SK-N-SH (cell line): ENCODE results near the gene ADCY7. TPM values are rescaled to one million over a fixed set of nuclear protein-coding genes. Genes with fewer than 3 reads are reported as not detected.

Source experiments
- CTCF ChIA-PET: fragments of 300-600, 350-600 bp; formaldehyde crosslinking; extraction: SDS; loops from one replicate; lab custom pipeline; 2021; lab: Yijun Ruan, JAX
- POLR2A ChIA-PET: fragments of 350-600 bp; sonication (Branson Sonifier 250); formaldehyde crosslinking; extraction: SDS; loops from one replicate; lab custom pipeline; 2020; ENCODE audit warnings: antibody characterized with exemption, inconsistent platforms; lab: Yijun Ruan, JAX
- DNase-seq: peaks from one replicate; pipeline ENCODE4 v3.0.0; 2012
- H2AFZ ChIP-seq: fragments of 200-600 bp; sonication (generic); 2 replicates; pipeline ENCODE4 v1.8.1; 2016; ENCODE audit warnings: antibody characterized with exemption, mild to moderate bottlenecking, low read depth
- H3F3A ChIP-seq: fragments of 200-600 bp; sonication (generic); replicated peaks from 2 replicates; pipeline ENCODE3; 2016; ENCODE audit warnings: antibody characterized with exemption, mild to moderate bottlenecking; ENCODE audit not compliant: insufficient read depth
- H3K27ac ChIP-seq, 2 experiments: fragments of 200-500 bp in 1 of 2; fragments of 200-600 bp in 1 of 2; sonication (Bioruptor generic) in 1 of 2; sonication (generic), shearing (Covaris generic) in 1 of 2; 2 replicates each; pipeline versions ENCODE4 v1.5.1 to v1.6.1; 2014 to 2016; ENCODE audit warnings: low read depth in 2 of 2, inconsistent platforms in 1 of 2, low read length in 1 of 2, mild to moderate bottlenecking in 1 of 2, mixed read lengths in 1 of 2
- H3K27me3 ChIP-seq: fragments of 200-600 bp; sonication (generic), shearing (Covaris generic); 2 replicates; pipeline ENCODE4 v1.6.1; 2016; ENCODE audit warnings: mixed run types; ENCODE audit not compliant: insufficient read depth
- H3K36me3 ChIP-seq, 2 experiments: fragments of 200-500 bp in 1 of 2; fragments of 200-600 bp in 1 of 2; sonication (Bioruptor generic) in 1 of 2; sonication (generic) in 1 of 2; replicated peaks in 1 of 2; 2 replicates each; pipeline versions ENCODE3 to v1.5.1; 2014 to 2016; ENCODE audit warnings: low read length in 1 of 2, mild to moderate bottlenecking in 1 of 2; ENCODE audit not compliant: insufficient read depth in 2 of 2, control insufficient read depth in 1 of 2
- H3K4me1 ChIP-seq, 2 experiments: fragments of 200-500 bp in 1 of 2; fragments of 200-600 bp in 1 of 2; sonication (Bioruptor generic) in 1 of 2; sonication (generic), shearing (Covaris generic) in 1 of 2; 2 replicates each; pipeline versions ENCODE4 v1.5.1 to v1.6.1; 2014 to 2016; ENCODE audit warnings: low read depth in 1 of 2, low read length in 1 of 2, mixed run types in 1 of 2; ENCODE audit not compliant: insufficient read depth in 2 of 2, control insufficient read depth in 1 of 2
- H3K4me2 ChIP-seq: fragments of 200-600 bp; sonication (generic), shearing (Covaris generic); 2 replicates; pipeline ENCODE4 v1.6.1; 2017; ENCODE audit warnings: mixed run types
- H3K4me3 ChIP-seq, 2 experiments: fragments of 200-500 bp in 1 of 2; fragments of 200-600 bp in 1 of 2; sonication (Bioruptor generic) in 1 of 2; sonication (generic), shearing (Covaris generic) in 1 of 2; 2 replicates each; pipeline versions ENCODE4 v1.5.1 to v1.8.1; 2014 to 2016; ENCODE audit warnings: low read depth in 2 of 2, inconsistent platforms in 1 of 2, low read length in 1 of 2, mild to moderate bottlenecking in 1 of 2, mixed read lengths in 1 of 2, moderate library complexity in 1 of 2
- H3K79me2 ChIP-seq: fragments of 200-600 bp; sonication (generic); 2 replicates; pipeline ENCODE4 v1.8.1; 2017; ENCODE audit warnings: mild to moderate bottlenecking; ENCODE audit not compliant: insufficient read depth
- H3K9ac ChIP-seq: fragments of 200-600 bp; sonication (generic); 2 replicates; pipeline ENCODE4 v1.6.1; 2017; ENCODE audit warnings: mixed run types
- H3K9me2 ChIP-seq: fragments of 200-600 bp; sonication (generic); 2 replicates; pipeline ENCODE4 v1.6.1; 2017; ENCODE audit warnings: mixed run types
- H3K9me3 ChIP-seq: fragments of 200-600 bp; sonication (generic); 2 replicates; pipeline ENCODE4 v1.6.1; 2017; ENCODE audit warnings: mixed run types, mild to moderate bottlenecking, moderate library complexity
- H4K20me1 ChIP-seq: fragments of 200-600 bp; sonication (generic); 2 replicates; pipeline ENCODE4 v1.6.1; 2017; ENCODE audit warnings: mild to moderate bottlenecking, mixed run types; ENCODE audit not compliant: insufficient read depth
- CHD2 ChIP-seq: fragments of 150-350 bp; IDR thresholded peaks from 2 replicates; pipeline ENCODE4 v1.6.1; 2018; ENCODE audit warnings: low read length; ENCODE audit not compliant: partially characterized antibody
- EP300 ChIP-seq, 2 experiments: IDR thresholded peaks; 2 replicates each; pipeline versions ENCODE4 v1.4.0 to v1.6.1; 2012; ENCODE audit warnings: borderline replicate concordance in 1 of 2, low read depth in 1 of 2, low read length in 1 of 2
- FOSL2 ChIP-seq: IDR thresholded peaks from 2 replicates; pipeline ENCODE4 v1.4.0; 2012; ENCODE audit warnings: low read depth, mild to moderate bottlenecking, moderate library complexity, borderline replicate concordance
- FOXM1 ChIP-seq: IDR thresholded peaks from 2 replicates; pipeline ENCODE4 v1.4.0; 2012; ENCODE audit warnings: low read depth, mild to moderate bottlenecking
- GABPA ChIP-seq: IDR thresholded peaks from 2 replicates; pipeline ENCODE4 v1.4.0; 2012; ENCODE audit warnings: low read depth, mild to moderate bottlenecking
- IRF3 ChIP-seq: fragments of 150-350 bp; IDR thresholded peaks from 2 replicates; pipeline ENCODE4 v1.6.1; 2016; ENCODE audit warnings: mild to moderate bottlenecking, low read depth, low read length
- MAX ChIP-seq: IDR thresholded peaks from 2 replicates; pipeline ENCODE4 v1.4.0; 2012; ENCODE audit warnings: low read depth
- MEF2A ChIP-seq: IDR thresholded peaks from 2 replicates; pipeline ENCODE4 v1.4.0; 2012; ENCODE audit warnings: low read depth, borderline replicate concordance
- NFIC ChIP-seq: IDR thresholded peaks from 2 replicates; pipeline ENCODE4 v1.4.0; 2012; ENCODE audit warnings: borderline replicate concordance
- PBX3 ChIP-seq: IDR thresholded peaks from 2 replicates; pipeline ENCODE4; 2012
- RCOR1 ChIP-seq: fragments of 150-350 bp; IDR thresholded peaks from 2 replicates; pipeline ENCODE4 v1.6.1; 2017; ENCODE audit warnings: antibody characterized with exemption, low read length
- RFX5 ChIP-seq: IDR thresholded peaks from 2 replicates; pipeline ENCODE4 v1.6.1; 2012; ENCODE audit warnings: mild to moderate bottlenecking, improper control_type of control experiment, low read length
- SIN3A ChIP-seq: IDR thresholded peaks from 2 replicates; pipeline ENCODE4 v1.6.1; 2012; ENCODE audit warnings: low read depth, mild to moderate bottlenecking, low read length, moderate library complexity, borderline replicate concordance
- TAF1 ChIP-seq: IDR thresholded peaks from 2 replicates; pipeline ENCODE4 v1.6.1; 2012; ENCODE audit warnings: low read depth, mild to moderate bottlenecking, low read length, moderate library complexity, borderline replicate concordance
- TCF12 ChIP-seq: IDR thresholded peaks from 2 replicates; pipeline ENCODE4 v1.4.0; 2012
- TEAD4 ChIP-seq: IDR thresholded peaks from 2 replicates; pipeline ENCODE4 v1.4.0; 2012; ENCODE audit warnings: mild to moderate bottlenecking, borderline replicate concordance; ENCODE audit not compliant: insufficient read depth
- USF1 ChIP-seq: IDR thresholded peaks from 2 replicates; pipeline ENCODE4 v1.4.0; 2012; ENCODE audit warnings: low read depth, borderline replicate concordance
- YY1 ChIP-seq: IDR thresholded peaks from 2 replicates; pipeline ENCODE4 v1.4.0; 2012; ENCODE audit warnings: low read depth, mild to moderate bottlenecking
- ZBTB33 ChIP-seq: IDR thresholded peaks from 2 replicates; pipeline ENCODE4 v1.4.0; 2012; ENCODE audit warnings: low read depth, borderline replicate concordance
- WGBS: methylation state at CpG from one replicate; pipeline ENCODE4 v1.1.6; 2017; ENCODE audit warnings: low lambda C conversion rate; 5-methylcytosine and 5-hydroxymethylcytosine counted together
- polyA plus RNA-seq, 3 experiments: library from polyadenylated mRNA; depleted of rRNA; stranded (reverse); fragments of >200 nt; gene quantifications; 2 replicates each; pipeline ENCODE4 v1.2.3, GENCODE V29; 2012

ADCY7 gene
- polyA plus RNA-seq, 1 of the 3 experiments (the other 2 are of a cell fraction), result 14.3 TPM

- TF ChIP-seq ZBTB33, result no peak
- TF ChIP-seq MEF2A, result no peak
- TF ChIP-seq RFX5, result no peak
- TF ChIP-seq USF1, result no peak
Measured at GRCh38 chr16:50267651-50268050, 1.3 kb downstream of the ADCY7 start (continued).

- TF ChIP-seq GABPA, result no peak
- no peak for TF ChIP-seq RFX5
- no peak for TF ChIP-seq TCF12
- no peak for TF ChIP-seq IRF3
- TF ChIP-seq CHD2, result no peak
- CTCF ChIA-PET, result interaction anchor here (0.8 to 2.0 kb wide), 4 partner anchors 23 to 58 kb away, joined by 3 to 6 read pairs (median 3); no protein-coding TSS in a partner anchor
- peaks cover 17% of the 10 kb centered on the region for H3K79me2 ChIP-seq
- H3K9ac ChIP-seq, result no peak overlapping the region
- H3K27ac ChIP-seq, result no peak overlapping the region
- H3K4me2 ChIP-seq, result no peak overlapping the region
- no peaks in the 10 kb centered on the region for H4K20me1 ChIP-seq
- H3K36me3 ChIP-seq, result no peaks in the 10 kb centered on the region
- peaks cover 18 to 46% of the 10 kb centered on the region in 2 experiments; a peak in 3 of 4 replicates for H3K4me1 ChIP-seq
- DNase-seq, result no peak
- H3F3A ChIP-seq, result peaks cover 3% of the 10 kb centered on the region
- POLR2A ChIA-PET, result no interaction called here
- H3K27me3 ChIP-seq, result no peaks in the 10 kb centered on the region
- WGBS, result 92% methylated on average over 5 of the region's 5 CpGs
- no peak overlapping the region for H3K4me3 ChIP-seq
- H2AFZ ChIP-seq, result no peak overlapping the region
- no peaks in the 10 kb centered on the region for H3K9me3 ChIP-seq
- H3K9me2 ChIP-seq, result no peaks in the 10 kb centered on the region
Measured at GRCh38 chr16:50268352-50268751, 2.0 kb downstream of the ADCY7 start.

- Histone ChIP-seq H3K4me2 (no peak overlapping the region), H3F3A (no peaks in the 10 kb centered on the region), H3K9me3 (no peaks in the 10 kb centered on the region), H3K36me3 (no peaks in the 10 kb centered on the region), H3K9me2 (no peaks in the 10 kb centered on the region), H3K79me2 (peaks cover 17% of the 10 kb centered on the region), H4K20me1 (no peaks in the 10 kb centered on the region), H3K27me3 (no peaks in the 10 kb centered on the region), H3K4me1 (peaks cover 18 to 46% of the 10 kb centered on the region in 2 experiments; a peak in 3 of 4 replicates), H3K27ac (no peak overlapping the region), H3K9ac (no peak overlapping the region), H3K4me3 (no peak overlapping the region), H2AFZ (no peak overlapping the region)
- POLR2A ChIA-PET, result interaction anchor here (1.5 kb wide), 1 partner anchor 28 kb away, joined by 3 read pairs; no protein-coding TSS in a partner anchor
- no peak for TF ChIP-seq FOSL2
- no peak for TF ChIP-seq EP300 (IDR thresholded peaks at IDR 0.05; ENCODE audit: borderline replicate concordance in 1 of 2, low read depth in 1 of 2, low read length in 1 of 2)
- TF ChIP-seq TCF12, result no peak
- TF ChIP-seq TEAD4, result no peak
- TF ChIP-seq TAF1, result no peak
- TF ChIP-seq SIN3A, result no peak
- no peak for TF ChIP-seq YY1
- TF ChIP-seq MAX, result no peak
- TF ChIP-seq NFIC, result no peak
- TF ChIP-seq PBX3, result no peak
- no peak for TF ChIP-seq RCOR1
- TF ChIP-seq FOXM1, result no peak
- WGBS, result 95% methylated on average over 9 of the region's 13 CpGs
- CTCF ChIA-PET, result interaction anchor here (1.0 to 2.0 kb wide), 2 partner anchors 24 to 58 kb away, joined by 3 to 6 read pairs; no protein-coding TSS in a partner anchor
- DNase-seq, result no peak
Measured at GRCh38 chr16:50269061-50269705, 2.8 kb downstream of the ADCY7 start.
